GM12891 (cell line): ENCODE results near the gene TMEM273.

Source experiments
- DNase-seq: peaks from one replicate; pipeline ENCODE4 v3.0.0; 2011; ENCODE audit warnings: low spot score; ENCODE audit not compliant: insufficient read length
- FAIRE-seq: peaks from 2 replicates; lab custom pipeline; 2011; peaks lifted over from hg19 to GRCh38; lab: Jason Lieb, UNC
- PAX5 ChIP-seq: IDR thresholded peaks from 2 replicates; pipeline ENCODE4 v1.6.1; 2011; ENCODE audit warnings: low read length, moderate library complexity, mild to moderate bottlenecking; ENCODE audit not compliant: insufficient read depth, severe bottlenecking
- POLR2A ChIP-seq: IDR thresholded peaks from 2 replicates; pipeline ENCODE4 v1.6.1; 2011; ENCODE audit warnings: low read depth, low read length, control low read depth
- POLR2AphosphoS5 ChIP-seq: IDR thresholded peaks from 2 replicates; pipeline ENCODE4 v1.6.1; 2011; ENCODE audit warnings: low read depth, low read length, control low read depth
- POU2F2 ChIP-seq: IDR thresholded peaks from 2 replicates; pipeline ENCODE4 v1.6.1; 2011; ENCODE audit warnings: low read depth, mild to moderate bottlenecking, control low read depth, low read length, moderate library complexity
- SPI1 ChIP-seq: IDR thresholded peaks from 2 replicates; pipeline ENCODE4 v1.6.1; 2011; ENCODE audit warnings: low read depth, low read length, control low read depth
- TAF1 ChIP-seq: IDR thresholded peaks from 2 replicates; pipeline ENCODE4 v1.6.1; 2011; ENCODE audit warnings: low read depth, low read length, control low read depth

TMEM273 gene

GRCh38 chr10:49160110-49160509, 28.1 kb downstream of the TMEM273 start:
- FAIRE-seq = no peak
- no peak for DNase-seq
- TF ChIP-seq POLR2A = no peak
- TF ChIP-seq SPI1 = no peak
- no peak for TF ChIP-seq POU2F2
- no peak for TF ChIP-seq PAX5
- TF ChIP-seq POLR2AphosphoS5 = no peak
- no peak for TF ChIP-seq TAF1

GRCh38 chr10:49158915-49159314, 29.3 kb downstream of the TMEM273 start:
- no peak for FAIRE-seq

GRCh38 chr10:49158404-49158803, 29.8 kb downstream of the TMEM273 start:
- TF ChIP-seq PAX5 (no peak), POU2F2 (no peak), SPI1 (no peak), POLR2AphosphoS5 (no peak), TAF1 (no peak), POLR2A (no peak)

More at GRCh38 chr10:49158915-49159314, 29.3 kb downstream of the TMEM273 start:
- DNase-seq = no peak
- no peak for TF ChIP-seq SPI1
- TF ChIP-seq POLR2AphosphoS5 = no peak
- TF ChIP-seq PAX5 = no peak
- no peak for TF ChIP-seq POU2F2
- no peak for TF ChIP-seq POLR2A
- TF ChIP-seq TAF1 = no peak

DNA sequence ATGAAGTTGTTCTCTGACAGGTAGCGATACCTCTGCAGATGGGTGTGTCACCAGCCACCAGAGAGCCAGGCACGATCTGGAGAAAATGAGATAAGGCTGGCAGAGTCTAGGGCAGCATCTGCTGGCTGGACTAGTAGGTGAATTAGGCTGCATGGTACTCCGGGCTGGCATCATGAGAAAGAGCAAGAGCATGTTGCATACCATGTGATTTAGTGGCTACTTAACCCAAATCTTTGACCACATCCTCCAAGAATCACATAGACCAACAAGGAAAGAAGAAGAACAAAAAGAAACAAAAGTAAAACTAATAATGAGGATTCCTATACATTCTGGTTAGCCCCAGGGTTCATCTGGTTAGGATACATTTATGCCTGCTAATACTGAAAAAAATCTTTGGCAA, 31.0 kb downstream of the TMEM273 start:
- TF ChIP-seq POU2F2 (no peak), TAF1 (no peak)
- DNase-seq (no peak), FAIRE-seq (no peak)

More at GRCh38 chr10:49158404-49158803, 29.8 kb downstream of the TMEM273 start:
- DNase-seq = no peak
- no peak for FAIRE-seq

DNA sequence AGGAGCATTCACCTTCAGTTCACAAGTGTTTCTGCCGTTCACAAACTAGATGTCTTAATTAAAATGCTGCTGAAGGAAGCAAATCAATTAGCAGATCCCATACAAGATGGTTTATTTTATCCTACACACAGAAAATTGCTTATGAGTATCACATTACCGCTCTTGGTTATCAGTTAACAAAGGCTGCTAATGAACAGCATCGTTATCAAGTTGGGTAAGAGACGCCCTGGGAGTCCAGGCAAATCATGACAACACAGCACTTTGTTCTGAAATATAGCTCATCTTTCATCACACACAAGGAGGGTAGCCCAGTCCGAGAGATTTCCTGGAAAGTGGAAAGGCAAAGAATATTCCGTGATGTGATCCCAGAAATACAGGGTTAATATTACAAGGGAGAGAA, 33.5 kb downstream of the TMEM273 start:
- TF ChIP-seq TAF1 = no peak
- TF ChIP-seq PAX5 = no peak
- TF ChIP-seq POLR2A = no peak
- no peak for TF ChIP-seq POLR2AphosphoS5
- TF ChIP-seq SPI1 = no peak
- TF ChIP-seq POU2F2 = no peak
- FAIRE-seq (no peak), DNase-seq (no peak)

DNA sequence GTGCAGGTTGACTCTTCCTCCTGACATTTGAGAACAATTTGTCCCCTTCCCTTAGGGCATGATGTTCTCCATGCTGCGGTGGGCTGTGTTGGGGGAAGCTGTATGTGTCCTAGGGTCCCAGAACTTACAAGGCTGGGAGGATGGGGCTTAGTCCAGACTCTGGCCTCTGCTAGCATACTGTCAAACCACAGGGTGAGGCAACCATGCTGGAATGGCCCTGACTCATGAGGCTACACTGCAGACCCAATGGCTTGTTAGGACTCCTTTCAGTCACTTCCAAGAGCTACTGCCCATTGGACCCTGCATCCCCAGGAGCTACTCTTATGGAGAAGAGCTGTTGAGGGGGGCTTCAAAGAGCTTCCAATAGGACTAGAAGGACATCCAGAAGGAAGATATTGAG, 34.2 kb downstream of the TMEM273 start:
- no peak for DNase-seq
- no peak for FAIRE-seq
- TF ChIP-seq POLR2AphosphoS5 (no peak), TAF1 (no peak), POU2F2 (no peak), PAX5 (no peak), POLR2A (no peak), SPI1 (no peak)

- no peak for FAIRE-seq
- TF ChIP-seq POU2F2 = no peak
- no peak for TF ChIP-seq POLR2A
- TF ChIP-seq SPI1 = no peak
- TF ChIP-seq PAX5 = no peak
- TF ChIP-seq TAF1 = no peak
- no peak for TF ChIP-seq POLR2AphosphoS5
- no peak for DNase-seq
Observed at GRCh38 chr10:49153115-49153514, 35.1 kb downstream of the TMEM273 start.

GRCh38 chr10:49152663-49153062, 35.5 kb downstream of the TMEM273 start:
- TF ChIP-seq PAX5 (no peak), POLR2AphosphoS5 (no peak)
- FAIRE-seq (no peak), DNase-seq (no peak)

- DNase-seq (no peak), FAIRE-seq (no peak)
- TF ChIP-seq TAF1 = no peak
- no peak for TF ChIP-seq PAX5
- TF ChIP-seq POLR2A = no peak
- TF ChIP-seq POU2F2 = no peak
- TF ChIP-seq SPI1 = no peak
- no peak for TF ChIP-seq POLR2AphosphoS5
Observed at GRCh38 chr10:49152037-49152436, 36.2 kb downstream of the TMEM273 start.

GRCh38 chr10:49151481-49151880, 36.7 kb downstream of the TMEM273 start:
- no peak for FAIRE-seq
- no peak for TF ChIP-seq SPI1
- no peak for TF ChIP-seq POU2F2
- no peak for TF ChIP-seq PAX5
- TF ChIP-seq POLR2A = no peak
- TF ChIP-seq TAF1 = no peak
- no peak for TF ChIP-seq POLR2AphosphoS5
- no peak for DNase-seq
